ENCODE results near the gene METTL15. TPM values are rescaled to one million over a fixed set of nuclear protein-coding genes. Genes with fewer than 3 reads are reported as not detected.
A peak's percentile ranks its signal among the peaks of the same experiment; 100 is the strongest.

Gene METTL15
- total RNA-seq, 1 donor from 2014 or later, result 10.5 TPM

GRCh38 chr11:28110821-28111200 lies 2.6 kb downstream of the METTL15 start:
- H3K4me1 ChIP-seq, result peaks cover 51% of the 10 kb centered on the region
- TF ChIP-seq, protein P1, sequence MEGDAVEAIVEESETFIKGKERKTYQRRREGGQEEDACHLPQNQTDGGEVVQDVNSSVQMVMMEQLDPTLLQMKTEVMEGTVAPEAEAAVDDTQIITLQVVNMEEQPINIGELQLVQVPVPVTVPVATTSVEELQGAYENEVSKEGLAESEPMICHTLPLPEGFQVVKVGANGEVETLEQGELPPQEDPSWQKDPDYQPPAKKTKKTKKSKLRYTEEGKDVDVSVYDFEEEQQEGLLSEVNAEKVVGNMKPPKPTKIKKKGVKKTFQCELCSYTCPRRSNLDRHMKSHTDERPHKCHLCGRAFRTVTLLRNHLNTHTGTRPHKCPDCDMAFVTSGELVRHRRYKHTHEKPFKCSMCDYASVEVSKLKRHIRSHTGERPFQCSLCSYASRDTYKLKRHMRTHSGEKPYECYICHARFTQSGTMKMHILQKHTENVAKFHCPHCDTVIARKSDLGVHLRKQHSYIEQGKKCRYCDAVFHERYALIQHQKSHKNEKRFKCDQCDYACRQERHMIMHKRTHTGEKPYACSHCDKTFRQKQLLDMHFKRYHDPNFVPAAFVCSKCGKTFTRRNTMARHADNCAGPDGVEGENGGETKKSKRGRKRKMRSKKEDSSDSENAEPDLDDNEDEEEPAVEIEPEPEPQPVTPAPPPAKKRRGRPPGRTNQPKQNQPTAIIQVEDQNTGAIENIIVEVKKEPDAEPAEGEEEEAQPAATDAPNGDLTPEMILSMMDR (IDR thresholded peaks at IDR 0.05; ENCODE audit: borderline replicate concordance), result no peak
- H3K36me3 ChIP-seq, result peaks cover 24% of the 10 kb centered on the region
- H3K4me3 ChIP-seq, result peak overlapping the region; percentile 82
- intact Hi-C loops (cut with micrococcal nuclease), result no loop called here
- no peaks in the 10 kb centered on the region for H3K9me3 ChIP-seq (replicated peaks)
- no peaks in the 10 kb centered on the region for H3K27me3 ChIP-seq (ENCODE audit: low read depth)
- H3K27ac ChIP-seq (replicated peaks), result peak overlapping the region; percentile 86
- DNase-seq, result no peak

DNA sequence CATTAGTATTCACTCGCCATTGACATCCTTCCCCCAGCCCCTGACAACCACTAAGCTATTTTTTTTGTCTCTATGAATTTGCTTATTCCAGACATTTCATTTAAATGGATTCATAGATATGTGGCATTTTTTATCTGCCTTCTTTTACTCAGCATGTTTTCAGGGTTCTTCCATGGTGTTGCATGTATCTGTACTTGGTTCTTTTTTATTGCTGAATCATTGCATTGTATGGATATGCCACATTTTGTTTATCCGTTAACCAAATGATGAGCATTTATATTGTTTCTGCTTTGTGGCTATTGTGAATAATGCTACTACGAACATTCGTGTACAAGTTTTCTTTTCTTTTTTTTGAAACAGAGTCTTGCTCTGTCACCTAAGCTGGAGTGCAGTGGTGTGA lies 5.9 kb downstream of the METTL15 start:
- Histone ChIP-seq H3K27me3 (ENCODE audit: low read depth) (no peaks in the 10 kb centered on the region), H3K9me3 (replicated peaks) (no peaks in the 10 kb centered on the region), H3K4me1 (peaks cover 33% of the 10 kb centered on the region), H3K27ac (replicated peaks) (no peak overlapping the region), H3K4me3 (no peak overlapping the region), H3K36me3 (peaks cover 29% of the 10 kb centered on the region)
- TF ChIP-seq, protein P1 (IDR thresholded peaks at IDR 0.05; ENCODE audit: borderline replicate concordance), result no peak
- DNase-seq, result no peak
- intact Hi-C loops (cut with micrococcal nuclease), result no loop called here

- TF ChIP-seq, protein P1 (IDR thresholded peaks at IDR 0.05; ENCODE audit: borderline replicate concordance), result no peak
- Histone ChIP-seq H3K4me1 (peaks cover 27% of the 10 kb centered on the region), H3K36me3 (peaks cover 29% of the 10 kb centered on the region), H3K4me3 (no peak overlapping the region), H3K27me3 (ENCODE audit: low read depth) (no peaks in the 10 kb centered on the region), H3K27ac (replicated peaks) (no peak overlapping the region), H3K9me3 (replicated peaks) (no peaks in the 10 kb centered on the region)
- DNase-seq, result no peak
- intact Hi-C loops (cut with micrococcal nuclease), result no loop called here
Observed at GRCh38 chr11:28114731-28115130, 6.5 kb downstream of the METTL15 start.

GRCh38 chr11:28117712-28118111 lies 9.5 kb downstream of the METTL15 start:
- H3K36me3 ChIP-seq, result peaks cover 29% of the 10 kb centered on the region
- H3K27ac ChIP-seq (replicated peaks), result no peak overlapping the region
- TF ChIP-seq, protein P1 (IDR thresholded peaks at IDR 0.05; ENCODE audit: borderline replicate concordance), result no peak
- H3K27me3 ChIP-seq (ENCODE audit: low read depth), result no peaks in the 10 kb centered on the region
- no peak overlapping the region for H3K4me3 ChIP-seq
- intact Hi-C loops (cut with micrococcal nuclease), result no loop called here
- H3K9me3 ChIP-seq (replicated peaks), result no peaks in the 10 kb centered on the region
- no peak for DNase-seq
- peaks cover 6% of the 10 kb centered on the region for H3K4me1 ChIP-seq

- intact Hi-C loops (cut with micrococcal nuclease), result no loop called here
- no peak overlapping the region for H3K27ac ChIP-seq (replicated peaks)
- no peak for DNase-seq
- no peaks in the 10 kb centered on the region for H3K9me3 ChIP-seq (replicated peaks)
- H3K4me1 ChIP-seq, result peaks cover 6% of the 10 kb centered on the region
- H3K27me3 ChIP-seq (ENCODE audit: low read depth), result no peaks in the 10 kb centered on the region
- TF ChIP-seq, protein P1 (IDR thresholded peaks at IDR 0.05; ENCODE audit: borderline replicate concordance), result no peak
- no peak overlapping the region for H3K4me3 ChIP-seq
- peaks cover 16% of the 10 kb centered on the region for H3K36me3 ChIP-seq
Observed at GRCh38 chr11:28123151-28123581, 15.0 kb downstream of the METTL15 start.

DNA sequence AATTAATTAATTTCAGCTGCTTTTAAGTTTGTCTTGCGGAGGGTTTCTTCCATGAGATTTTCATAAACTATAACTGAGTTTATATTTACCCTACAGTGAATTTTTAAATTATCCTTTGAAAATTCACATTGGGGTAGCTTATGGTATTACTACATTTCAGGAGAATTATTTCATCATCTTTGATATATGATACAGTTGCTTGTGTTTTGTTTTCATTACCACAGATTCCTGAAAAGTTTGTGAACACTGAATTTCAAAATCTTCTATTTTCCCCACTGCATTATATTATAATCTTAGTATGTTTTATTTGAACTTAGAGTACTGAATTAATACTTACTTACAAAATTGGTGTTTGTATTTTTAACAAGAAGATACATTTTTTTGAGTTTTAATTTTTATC lies 24.4 kb downstream of the METTL15 start:
- Histone ChIP-seq H3K4me3 (no peak overlapping the region), H3K27me3 (ENCODE audit: low read depth) (no peaks in the 10 kb centered on the region), H3K36me3 (peaks cover 40% of the 10 kb centered on the region), H3K27ac (replicated peaks) (no peak overlapping the region), H3K9me3 (replicated peaks) (no peaks in the 10 kb centered on the region), H3K4me1 (no peaks in the 10 kb centered on the region)
- TF ChIP-seq, protein P1 (IDR thresholded peaks at IDR 0.05; ENCODE audit: borderline replicate concordance), result no peak
- intact Hi-C loops (cut with micrococcal nuclease), result no loop called here
- no peak for DNase-seq

All from left ventricle myocardium inferior (tissue), 1 donor.